HFFc6 (cell line): ENCODE measurements around the gene SYNE4. TPM values are rescaled to one million over a fixed set of nuclear protein-coding genes. Genes with fewer than 3 reads are reported as not detected.

Experiments
- DNase-seq: peaks from one replicate; pipeline ENCODE4 v3.0.0-alpha.2; 2018
- H3K27ac Mint-ChIP-seq: 2 replicates; pipeline ENCODE4 v1.8.0; 2020; ENCODE audit warnings: mild to moderate bottlenecking, mixed read lengths
- H3K27me3 Mint-ChIP-seq: 2 replicates; pipeline ENCODE4 v1.8.0; 2021; ENCODE audit warnings: mild to moderate bottlenecking, moderate library complexity, mixed read lengths; ENCODE audit not compliant: insufficient read depth
- H3K36me3 Mint-ChIP-seq: 2 replicates; pipeline ENCODE4 v1.8.0; 2021; ENCODE audit warnings: low read depth, mixed read lengths
- H3K4me1 Mint-ChIP-seq: 2 replicates; pipeline ENCODE4 v1.8.0; 2020; ENCODE audit warnings: low read depth, mixed read lengths
- H3K4me3 Mint-ChIP-seq: 2 replicates; pipeline ENCODE4 v1.8.0; 2020; ENCODE audit warnings: mild to moderate bottlenecking, moderate library complexity, mixed read lengths
- H3K9me3 Mint-ChIP-seq: 2 replicates; pipeline ENCODE4 v1.8.0; 2020; ENCODE audit warnings: mild to moderate bottlenecking, mixed read lengths
- long read RNA-seq: library from polyadenylated mRNA; unstranded; transcript quantifications from one replicate; pipeline ENCODE4 v2.0.0, GENCODE V29; 2019
- total RNA-seq, 6 experiments: library from RNA; stranded (reverse); fragmentation: NEBNext Ultra II Directional; extraction: Animal tissue kit (Norgen Biotek cat#: 25700); gene quantifications; 2 replicates in 1 of 6; 3 replicates in 5 of 6; pipeline ENCODE4 v1.2.3, GENCODE V29; 2021
- TF ChIP-seq, protein P1 (sequence below): fragments of 200-600 bp; sonication (generic); IDR thresholded peaks from 2 replicates; pipeline ENCODE4 v1.5.0; 2021; ENCODE audit warnings: antibody characterized with exemption, mild to moderate bottlenecking

Gene SYNE4, protein sequence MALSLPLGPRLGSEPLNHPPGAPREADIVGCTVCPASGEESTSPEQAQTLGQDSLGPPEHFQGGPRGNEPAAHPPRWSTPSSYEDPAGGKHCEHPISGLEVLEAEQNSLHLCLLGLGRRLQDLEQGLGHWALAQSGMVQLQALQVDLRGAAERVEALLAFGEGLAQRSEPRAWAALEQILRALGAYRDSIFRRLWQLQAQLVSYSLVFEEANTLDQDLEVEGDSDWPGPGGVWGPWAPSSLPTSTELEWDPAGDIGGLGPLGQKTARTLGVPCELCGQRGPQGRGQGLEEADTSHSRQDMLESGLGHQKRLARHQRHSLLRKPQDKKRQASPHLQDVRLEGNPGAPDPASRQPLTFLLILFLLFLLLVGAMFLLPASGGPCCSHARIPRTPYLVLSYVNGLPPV
- under 1 TPM; 0.07 to 0.40 (median 0.29) TPM for total RNA-seq
- long read RNA-seq = 0 reads

DNA sequence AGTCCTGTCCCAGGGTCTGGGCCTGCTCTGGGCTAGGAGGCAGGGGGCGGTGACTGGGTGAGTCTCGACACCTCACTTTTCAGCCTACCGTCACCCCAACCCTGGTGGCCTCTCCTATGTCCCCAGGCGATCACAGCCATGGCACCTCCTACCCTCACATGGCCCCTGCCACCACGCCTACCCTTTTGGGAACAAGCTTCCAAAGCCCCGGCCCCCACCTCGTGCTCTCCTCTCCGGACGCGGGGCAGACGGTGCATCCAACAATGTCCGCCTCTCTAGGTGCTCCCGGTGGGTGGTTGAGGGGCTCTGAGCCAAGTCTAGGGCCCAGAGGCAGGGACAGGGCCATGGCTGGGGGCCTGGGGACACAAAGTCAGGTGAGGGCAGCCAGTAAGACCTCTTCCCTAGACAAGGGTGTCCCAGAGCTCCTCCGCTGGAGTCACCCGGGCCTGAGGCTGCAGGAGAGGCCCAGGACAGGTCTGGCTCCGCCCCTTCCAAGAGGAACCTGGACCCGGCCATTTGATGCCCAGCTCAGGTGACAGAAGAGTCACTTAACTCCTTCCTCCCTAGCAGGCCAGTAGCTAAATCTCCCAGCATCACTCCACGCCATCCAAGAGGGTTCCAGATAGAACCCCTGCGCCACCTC lies at the start of gene SYNE4:
Gene SYNE4 (minus strand): TSS at position 478 of the 643 bp plus-strand sequence. CDS start 132 bp downstream, at position 346.
- H3K4me1 Mint-ChIP-seq = peaks cover 19% of the 10 kb centered on the region
- H3K27me3 Mint-ChIP-seq = no peaks in the 10 kb centered on the region; the same call in 1 of the 2 replicates
- H3K4me3 Mint-ChIP-seq = peak within 1 kb of the TSS; percentile 80
- H3K9me3 Mint-ChIP-seq = no peaks in the 10 kb centered on the region
- H3K36me3 Mint-ChIP-seq = no peaks in the 10 kb centered on the region
- H3K27ac Mint-ChIP-seq = peak within 1 kb of the TSS; percentile 32
- no peak for DNase-seq
- TF ChIP-seq, protein P1, sequence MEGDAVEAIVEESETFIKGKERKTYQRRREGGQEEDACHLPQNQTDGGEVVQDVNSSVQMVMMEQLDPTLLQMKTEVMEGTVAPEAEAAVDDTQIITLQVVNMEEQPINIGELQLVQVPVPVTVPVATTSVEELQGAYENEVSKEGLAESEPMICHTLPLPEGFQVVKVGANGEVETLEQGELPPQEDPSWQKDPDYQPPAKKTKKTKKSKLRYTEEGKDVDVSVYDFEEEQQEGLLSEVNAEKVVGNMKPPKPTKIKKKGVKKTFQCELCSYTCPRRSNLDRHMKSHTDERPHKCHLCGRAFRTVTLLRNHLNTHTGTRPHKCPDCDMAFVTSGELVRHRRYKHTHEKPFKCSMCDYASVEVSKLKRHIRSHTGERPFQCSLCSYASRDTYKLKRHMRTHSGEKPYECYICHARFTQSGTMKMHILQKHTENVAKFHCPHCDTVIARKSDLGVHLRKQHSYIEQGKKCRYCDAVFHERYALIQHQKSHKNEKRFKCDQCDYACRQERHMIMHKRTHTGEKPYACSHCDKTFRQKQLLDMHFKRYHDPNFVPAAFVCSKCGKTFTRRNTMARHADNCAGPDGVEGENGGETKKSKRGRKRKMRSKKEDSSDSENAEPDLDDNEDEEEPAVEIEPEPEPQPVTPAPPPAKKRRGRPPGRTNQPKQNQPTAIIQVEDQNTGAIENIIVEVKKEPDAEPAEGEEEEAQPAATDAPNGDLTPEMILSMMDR = no peak

DNA sequence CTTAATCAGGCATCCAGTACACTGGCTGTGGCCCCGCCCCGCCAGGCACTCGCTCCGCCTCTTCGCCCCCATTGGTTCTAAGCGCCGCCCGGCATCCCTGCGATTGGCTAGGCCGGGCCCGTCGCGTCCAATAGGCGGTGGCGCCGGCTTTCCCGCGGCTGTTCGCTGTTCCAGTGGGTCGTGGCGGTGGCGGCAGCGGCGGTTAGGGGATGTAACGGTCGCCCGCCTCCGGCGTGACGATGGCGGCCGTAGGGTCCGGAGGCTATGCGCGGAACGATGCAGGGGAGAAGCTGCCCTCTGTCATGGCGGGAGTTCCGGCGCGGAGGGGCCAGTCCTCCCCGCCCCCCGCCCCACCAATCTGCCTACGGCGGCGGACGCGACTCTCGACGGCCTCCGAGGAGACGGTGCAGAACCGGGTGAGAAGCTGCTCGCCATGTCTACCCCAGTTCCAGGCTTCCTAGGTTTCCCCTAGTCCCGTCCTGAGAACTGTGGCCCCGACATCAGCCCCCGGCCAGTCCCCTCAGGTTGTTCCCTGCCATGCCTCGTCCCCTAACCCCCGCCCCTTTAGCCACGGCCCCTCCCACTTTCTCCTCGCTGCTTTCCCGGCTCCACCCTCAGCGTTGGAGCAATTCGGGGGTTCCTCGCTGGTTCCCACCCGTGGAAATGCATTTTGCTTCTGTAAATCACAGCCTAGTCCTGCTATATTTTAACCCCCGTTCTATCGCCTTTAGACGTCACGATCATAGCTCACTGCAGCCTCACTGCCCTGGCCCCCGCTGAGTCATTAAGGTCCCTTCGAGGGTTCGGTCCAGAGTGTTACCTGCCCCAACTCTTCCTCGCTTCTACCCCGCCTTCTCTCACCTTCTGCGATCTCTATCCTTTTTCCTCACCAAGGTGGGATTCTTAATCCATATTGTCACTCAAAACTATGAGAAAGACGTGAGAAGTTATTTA lies 46.4 kb upstream of the SYNE4 start, which contains the start of gene WDR62:
Gene WDR62 (plus strand): TSS at position 165 of the 954 bp plus-strand sequence. CDS start 75 bp downstream, at position 240.
- Mint-ChIP-seq H3K9me3 (no peaks in the 10 kb centered on the region), H3K27me3 (no peaks in the 10 kb centered on the region; the same call in 1 of the 2 replicates), H3K27ac (peak within 1 kb of the TSS; percentile 98), H3K4me1 (peaks cover 20% of the 10 kb centered on the region), H3K4me3 (peak within 1 kb of the TSS; percentile 100), H3K36me3 (peaks cover 2% of the 10 kb centered on the region; the same call in 1 of the 2 replicates)
- DNase-seq = peak; percentile 86
- TF ChIP-seq, protein P1 = peak; percentile 42; the same call in 1 of the 2 replicates

DNA sequence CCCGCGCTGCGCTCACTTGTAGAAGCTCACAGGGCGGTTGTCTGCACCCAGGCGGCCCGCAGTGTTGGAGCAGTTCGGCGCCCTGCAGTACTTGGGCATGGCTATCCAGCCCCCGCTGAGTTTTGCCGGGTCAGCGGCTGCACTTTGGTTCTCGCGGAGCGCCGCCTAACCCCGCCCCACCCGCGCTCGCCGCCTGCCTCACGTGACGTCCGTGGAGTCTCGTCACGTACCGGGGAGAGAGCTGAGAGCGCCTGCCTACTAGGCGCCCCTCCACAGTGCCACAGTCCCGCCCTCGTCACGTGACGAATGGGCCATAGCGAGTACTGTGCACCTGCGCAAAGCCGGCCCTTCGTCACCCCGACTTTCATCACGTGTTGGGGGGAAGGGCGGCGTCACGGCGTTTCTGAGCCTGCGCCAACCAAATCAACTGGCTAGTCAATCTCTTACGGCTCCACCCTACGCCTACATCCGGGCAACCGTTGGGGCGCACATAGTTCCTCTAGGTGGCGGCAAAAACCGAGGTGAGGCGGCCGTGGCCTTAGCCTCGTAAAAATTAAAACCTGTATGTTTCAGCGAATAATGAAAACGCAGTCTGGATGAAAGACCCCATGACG lies 45.6 kb upstream of the SYNE4 start, which contains the start of gene THAP8:
Gene THAP8 (minus strand): TSS at position 167 of the 614 bp plus-strand sequence. CDS start 68 bp downstream, at position 99.
- Mint-ChIP-seq H3K9me3 (no peaks in the 10 kb centered on the region), H3K27ac (peak within 1 kb of the TSS; percentile 98), H3K36me3 (no peaks in the 10 kb centered on the region; the same call in 1 of the 2 replicates), H3K27me3 (no peaks in the 10 kb centered on the region; the same call in 1 of the 2 replicates), H3K4me3 (peak within 1 kb of the TSS; percentile 100), H3K4me1 (peaks cover 20% of the 10 kb centered on the region)
- TF ChIP-seq, protein P1 = peak; percentile 76
- peak; percentile 99 for DNase-seq

DNA sequence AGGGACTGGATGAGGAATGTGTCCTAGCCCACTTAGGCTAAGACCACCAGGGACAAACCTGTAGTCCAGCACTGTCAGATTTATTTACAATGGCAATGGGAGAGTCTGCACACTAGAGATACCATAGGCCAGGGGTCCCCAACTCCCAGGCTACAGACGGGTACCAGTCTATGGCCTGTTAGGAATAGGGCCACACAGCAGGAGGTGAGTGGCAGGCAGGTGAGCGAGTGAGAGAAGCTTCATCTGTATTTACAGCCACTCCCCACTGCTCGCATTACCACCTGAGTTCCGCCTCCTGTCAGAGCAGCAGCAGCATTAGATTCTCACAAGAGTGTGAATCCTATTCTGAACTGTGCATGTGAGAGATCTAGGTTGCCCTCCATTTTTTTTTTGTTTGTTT lies 43.0 kb upstream of the SYNE4 start:
- H3K36me3 Mint-ChIP-seq = no peaks in the 10 kb centered on the region
- no peaks in the 10 kb centered on the region for H3K9me3 Mint-ChIP-seq
- H3K4me1 Mint-ChIP-seq = peaks cover 17% of the 10 kb centered on the region
- no peak overlapping the region for H3K27ac Mint-ChIP-seq
- H3K4me3 Mint-ChIP-seq = no peak overlapping the region
- no peak for DNase-seq
- H3K27me3 Mint-ChIP-seq = peaks cover 2% of the 10 kb centered on the region
- TF ChIP-seq, protein P1 = no peak
